HG03575 (cell line): ENCODE data around the gene SUPT5H.

Source experiments
- ATAC-seq: cut with Tn5 transposase; IDR thresholded peaks from one replicate; pipeline ENCODE4 v1.9.1; 2021; ENCODE audit not compliant: unreplicated experiment, insufficient number of reproducible peaks, low FRiP score; ENCODE audit errors: extremely low read depth

The SUPT5H gene

GRCh38 chr19:39422020-39422419 lies 23.4 kb upstream of the SUPT5H start:
- no peak for ATAC-seq

GRCh38 chr19:39423258-39424086 lies 21.9 kb upstream of the SUPT5H start:
- ATAC-seq = no peak

- no peak for ATAC-seq
Measured at GRCh38 chr19:39424934-39425333, 20.4 kb upstream of the SUPT5H start.

GRCh38 chr19:39425744-39426143 lies 19.6 kb upstream of the SUPT5H start:
- no peak for ATAC-seq

GRCh38 chr19:39426170-39426569 lies 19.2 kb upstream of the SUPT5H start:
- ATAC-seq = no peak

GRCh38 chr19:39427707-39428106 lies 17.7 kb upstream of the SUPT5H start:
- no peak for ATAC-seq

- ATAC-seq = no peak
Measured at GRCh38 chr19:39428283-39429112, 16.9 kb upstream of the SUPT5H start.

GRCh38 chr19:39430675-39431593 lies 14.4 kb upstream of the SUPT5H start:
- ATAC-seq = no peak

- ATAC-seq = no peak
Measured at GRCh38 chr19:39432677-39433025, 12.7 kb upstream of the SUPT5H start.

GRCh38 chr19:39433480-39434079 lies 11.8 kb upstream of the SUPT5H start:
- ATAC-seq = no peak

GRCh38 chr19:39434123-39435076 lies 11.0 kb upstream of the SUPT5H start:
- ATAC-seq = no peak

- ATAC-seq = no peak
Measured at GRCh38 chr19:39435499-39436349, 9.7 kb upstream of the SUPT5H start, which contains the start of gene RPS16. Gene RPS16, minus strand, starts transcription at chr19:39435949. Its CDS starts 54 bp downstream, at chr19:39435895.

GRCh38 chr19:39436350-39436716 lies 9.0 kb upstream of the SUPT5H start:
- no peak for ATAC-seq

GRCh38 chr19:39438270-39438934 lies 7.0 kb upstream of the SUPT5H start:
- no peak for ATAC-seq

GRCh38 chr19:39444598-39445195 lies 685 bp upstream of the SUPT5H start:
- ATAC-seq = no peak
